ENCODE data around the gene ENTHD1.
A peak's percentile ranks its signal among the peaks of the same experiment; 100 is the strongest.

ENTHD1 gene

GRCh38 chr22:39893526-39893925 is at the start of gene ENTHD1:
Gene ENTHD1 (minus strand): TSS chr22:39893760. CDS start chr22:39887748, 6,012 bp downstream.
- DNase-seq (ENCODE audit: low spot score), result no peak

GRCh38 chr22:39943337-39943736 is 49.8 kb upstream of the ENTHD1 start:
- DNase-seq (ENCODE audit: low spot score), result no peak

GRCh38 chr22:39942439-39943230 is 49.1 kb upstream of the ENTHD1 start:
- no peak for DNase-seq (ENCODE audit: low spot score)

GRCh38 chr22:39941601-39942000 is 48.0 kb upstream of the ENTHD1 start:
- DNase-seq (ENCODE audit: low spot score), result no peak

- no peak for DNase-seq (ENCODE audit: low spot score)
Observed at GRCh38 chr22:39940757-39941305, 47.3 kb upstream of the ENTHD1 start.

GRCh38 chr22:39939830-39940229 is 46.3 kb upstream of the ENTHD1 start:
- DNase-seq (ENCODE audit: low spot score), result no peak

- no peak for DNase-seq (ENCODE audit: low spot score)
Observed at GRCh38 chr22:39938509-39939111, 45.0 kb upstream of the ENTHD1 start.

- DNase-seq (ENCODE audit: low spot score), result no peak
Observed at GRCh38 chr22:39937906-39938305, 44.3 kb upstream of the ENTHD1 start.

- no peak for DNase-seq (ENCODE audit: low spot score)
Observed at GRCh38 chr22:39936523-39937145, 43.1 kb upstream of the ENTHD1 start.

- no peak for DNase-seq (ENCODE audit: low spot score)
Observed at GRCh38 chr22:39935612-39936011, 42.1 kb upstream of the ENTHD1 start.

GRCh38 chr22:39935116-39935515 is 41.6 kb upstream of the ENTHD1 start:
- no peak for DNase-seq (ENCODE audit: low spot score)

GRCh38 chr22:39933741-39934140 is 40.2 kb upstream of the ENTHD1 start:
- DNase-seq (ENCODE audit: low spot score), result no peak

- DNase-seq (ENCODE audit: low spot score), result peak; percentile 27
Observed at GRCh38 chr22:39932918-39933649, 39.5 kb upstream of the ENTHD1 start.

GRCh38 chr22:39932166-39932565 is 38.6 kb upstream of the ENTHD1 start:
- DNase-seq (ENCODE audit: low spot score), result no peak

GRCh38 chr22:39931251-39931650 is 37.7 kb upstream of the ENTHD1 start:
- no peak for DNase-seq (ENCODE audit: low spot score)

GRCh38 chr22:39928536-39929520 is 35.3 kb upstream of the ENTHD1 start:
- DNase-seq (ENCODE audit: low spot score), result no peak

- DNase-seq (ENCODE audit: low spot score), result no peak
Observed at GRCh38 chr22:39927544-39927943, 34.0 kb upstream of the ENTHD1 start.

GRCh38 chr22:39926753-39927152 is 33.2 kb upstream of the ENTHD1 start:
- DNase-seq (ENCODE audit: low spot score), result no peak

- no peak for DNase-seq (ENCODE audit: low spot score)
Observed at GRCh38 chr22:39925909-39926679, 32.5 kb upstream of the ENTHD1 start.

- DNase-seq (ENCODE audit: low spot score), result no peak
Observed at GRCh38 chr22:39925273-39925672, 31.7 kb upstream of the ENTHD1 start.

Data from GM03348 (cell line).